Astrocyte of the spinal cord (primary cell): ENCODE results near the gene GAR1.

ENCODE experiments used
- DNase-seq: peaks from one replicate; pipeline ENCODE4 v3.0.0; 2011; ENCODE audit warnings: low read depth, low spot score
- H3K4me3 ChIP-seq: 2 replicates; pipeline ENCODE4 v1.5.1; 2011; ENCODE audit warnings: low read depth, mild to moderate bottlenecking, low read length, moderate library complexity
- in situ Hi-C: cut with HindIII; loops from 2 replicates; pipeline ENCODE4 v1.10.0; 2017; ENCODE audit warnings: low sequenced_read_pairs
- TF ChIP-seq, protein P1 (sequence below): IDR thresholded peaks from 2 replicates; pipeline ENCODE4 v1.5.1; 2012; ENCODE audit warnings: low read depth, mild to moderate bottlenecking, low read length, inconsistent platforms

The GAR1 gene

DNA sequence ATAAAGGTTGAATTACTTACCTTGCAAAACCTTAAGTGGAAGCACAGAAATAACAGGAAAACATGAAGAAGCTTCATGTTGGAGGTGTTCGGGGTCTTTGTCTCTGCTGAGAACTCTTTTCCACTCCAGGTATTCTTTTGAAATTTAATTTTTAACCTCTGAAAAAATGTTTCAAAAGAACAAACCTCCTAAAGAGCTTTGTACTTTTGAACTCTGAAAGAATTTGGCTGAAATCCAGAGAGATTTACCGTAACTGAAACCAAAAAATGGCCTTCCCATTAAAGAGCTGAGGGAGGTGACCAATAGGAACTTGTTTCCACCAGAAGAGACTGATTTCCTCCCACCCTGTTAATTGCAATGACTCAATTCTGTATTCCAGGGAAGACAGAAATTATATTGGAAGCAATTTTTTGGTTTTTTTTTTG lies 13.7 kb upstream of the GAR1 start, which contains the start of gene CFI:
Gene CFI, minus strand, starts transcription at position 105 of the 425 bp plus-strand sequence. Its CDS starts 28 bp downstream, at position 77.
- in situ Hi-C loops = no loop called here
- DNase-seq = peak; percentile 86
- peak within 1 kb of the TSS; percentile 36 for H3K4me3 ChIP-seq

GRCh38 chr4:109803924-109804571 lies 11.5 kb upstream of the GAR1 start:
- in situ Hi-C loops = no loop called here
- TF ChIP-seq, protein P1, sequence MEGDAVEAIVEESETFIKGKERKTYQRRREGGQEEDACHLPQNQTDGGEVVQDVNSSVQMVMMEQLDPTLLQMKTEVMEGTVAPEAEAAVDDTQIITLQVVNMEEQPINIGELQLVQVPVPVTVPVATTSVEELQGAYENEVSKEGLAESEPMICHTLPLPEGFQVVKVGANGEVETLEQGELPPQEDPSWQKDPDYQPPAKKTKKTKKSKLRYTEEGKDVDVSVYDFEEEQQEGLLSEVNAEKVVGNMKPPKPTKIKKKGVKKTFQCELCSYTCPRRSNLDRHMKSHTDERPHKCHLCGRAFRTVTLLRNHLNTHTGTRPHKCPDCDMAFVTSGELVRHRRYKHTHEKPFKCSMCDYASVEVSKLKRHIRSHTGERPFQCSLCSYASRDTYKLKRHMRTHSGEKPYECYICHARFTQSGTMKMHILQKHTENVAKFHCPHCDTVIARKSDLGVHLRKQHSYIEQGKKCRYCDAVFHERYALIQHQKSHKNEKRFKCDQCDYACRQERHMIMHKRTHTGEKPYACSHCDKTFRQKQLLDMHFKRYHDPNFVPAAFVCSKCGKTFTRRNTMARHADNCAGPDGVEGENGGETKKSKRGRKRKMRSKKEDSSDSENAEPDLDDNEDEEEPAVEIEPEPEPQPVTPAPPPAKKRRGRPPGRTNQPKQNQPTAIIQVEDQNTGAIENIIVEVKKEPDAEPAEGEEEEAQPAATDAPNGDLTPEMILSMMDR = peak; percentile 55
- no peak overlapping the region for H3K4me3 ChIP-seq
- peak; percentile 62 for DNase-seq

More for the DNA sequence above, 13.7 kb upstream of the GAR1 start, which contains the start of gene CFI:
- TF ChIP-seq, protein P1 = no peak

DNA sequence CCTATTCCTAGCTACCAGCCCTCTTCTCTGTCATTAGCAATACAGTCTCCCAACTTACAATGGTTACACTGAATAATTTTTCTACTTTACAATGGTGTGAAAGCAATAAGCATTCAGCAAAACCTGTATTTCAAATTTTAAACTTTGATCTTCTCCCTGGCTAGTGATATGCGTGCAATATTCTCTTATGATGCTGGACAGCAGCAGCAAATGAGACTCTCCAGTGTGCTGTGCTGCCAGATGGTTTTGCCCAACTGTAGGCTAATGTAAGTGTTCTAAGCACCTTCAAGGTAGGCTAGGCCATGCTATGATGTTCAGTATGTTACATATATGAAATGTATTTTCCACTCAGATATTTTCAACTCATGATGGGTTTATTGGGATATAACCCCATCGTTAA lies 5.9 kb upstream of the GAR1 start:
- no peak for DNase-seq
- no peak overlapping the region for H3K4me3 ChIP-seq
- TF ChIP-seq, protein P1 = no peak
- in situ Hi-C loops = no loop called here

GRCh38 chr4:109810552-109811387 lies 4.8 kb upstream of the GAR1 start:
- in situ Hi-C loops = no loop called here
- no peak for DNase-seq
- TF ChIP-seq, protein P1 = no peak
- H3K4me3 ChIP-seq = no peak overlapping the region

- DNase-seq = no peak
- H3K4me3 ChIP-seq = no peak overlapping the region
- in situ Hi-C loops = no loop called here
- TF ChIP-seq, protein P1 = no peak
These were observed 3.9 kb upstream of the GAR1 start for GRCh38 chr4:109811707-109812106.

- in situ Hi-C loops = no loop called here
- H3K4me3 ChIP-seq = peak overlapping the region; percentile 92
- TF ChIP-seq, protein P1 = no peak
- DNase-seq = no peak
These were observed 500 bp downstream of the GAR1 start for GRCh38 chr4:109816082-109816442.
